Measurements from ENCODE around the gene ARFGAP1. TPM values are rescaled to one million over a fixed set of nuclear protein-coding genes. Genes with fewer than 3 reads are reported as not detected.
A peak's percentile ranks its signal among the peaks of the same experiment; 100 is the strongest.

ARFGAP1 gene
- total and polyA plus RNA-seq, 10 of the 15 experiments (the other 5 are each of a cell fraction or from before 2014, with no cell fraction given): 0.45 to 79.9 (median 30.8) TPM

DNA sequence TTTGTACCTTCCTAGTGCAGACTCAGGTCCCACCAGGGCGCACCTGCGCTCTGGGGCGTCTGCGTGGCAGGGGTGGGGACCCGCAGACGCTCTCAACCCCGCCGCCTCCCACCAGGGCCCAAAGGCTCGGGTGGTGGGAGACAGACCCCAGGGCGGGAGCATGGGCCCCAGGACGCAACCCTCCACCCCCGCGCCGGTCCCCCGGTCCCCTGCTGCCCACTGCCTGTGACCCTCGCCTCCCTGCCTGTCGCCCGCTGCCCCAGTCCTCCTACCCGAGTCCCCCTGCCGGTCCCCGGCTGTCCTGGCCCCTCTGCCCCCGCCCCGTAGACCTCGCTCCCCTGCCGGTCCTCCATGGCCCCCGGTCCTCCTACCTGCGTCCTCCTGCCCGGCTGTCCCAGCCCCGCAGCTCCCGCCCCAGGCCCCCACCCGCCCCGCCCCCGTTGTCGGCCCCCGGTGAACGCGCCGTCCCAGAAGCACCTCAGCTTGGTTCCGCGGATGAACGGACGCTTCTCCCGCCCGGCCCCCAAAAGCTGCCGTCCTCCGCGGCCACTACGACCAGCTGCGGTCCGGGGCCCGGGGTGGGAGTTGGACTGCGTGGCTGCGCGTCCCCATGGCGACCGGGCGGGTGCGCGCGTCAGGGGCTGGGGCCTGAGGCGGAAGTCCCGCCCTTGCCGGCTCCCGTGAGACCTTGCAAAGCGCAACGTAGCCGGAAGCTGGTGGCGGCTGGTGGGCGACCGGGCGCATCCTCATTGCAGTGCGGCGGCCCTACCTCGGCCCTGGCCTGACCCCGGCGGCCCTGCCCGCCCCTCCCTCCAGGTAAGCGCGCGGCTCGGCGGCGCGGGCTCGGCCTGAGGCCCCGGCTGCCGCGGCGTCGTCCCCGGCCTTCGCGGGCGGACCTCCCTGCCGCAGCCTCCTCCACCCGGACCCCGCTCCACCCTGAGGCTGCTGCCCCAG, at the start of gene ARFGAP1 (continued):
- TF ChIP-seq, protein P1, sequence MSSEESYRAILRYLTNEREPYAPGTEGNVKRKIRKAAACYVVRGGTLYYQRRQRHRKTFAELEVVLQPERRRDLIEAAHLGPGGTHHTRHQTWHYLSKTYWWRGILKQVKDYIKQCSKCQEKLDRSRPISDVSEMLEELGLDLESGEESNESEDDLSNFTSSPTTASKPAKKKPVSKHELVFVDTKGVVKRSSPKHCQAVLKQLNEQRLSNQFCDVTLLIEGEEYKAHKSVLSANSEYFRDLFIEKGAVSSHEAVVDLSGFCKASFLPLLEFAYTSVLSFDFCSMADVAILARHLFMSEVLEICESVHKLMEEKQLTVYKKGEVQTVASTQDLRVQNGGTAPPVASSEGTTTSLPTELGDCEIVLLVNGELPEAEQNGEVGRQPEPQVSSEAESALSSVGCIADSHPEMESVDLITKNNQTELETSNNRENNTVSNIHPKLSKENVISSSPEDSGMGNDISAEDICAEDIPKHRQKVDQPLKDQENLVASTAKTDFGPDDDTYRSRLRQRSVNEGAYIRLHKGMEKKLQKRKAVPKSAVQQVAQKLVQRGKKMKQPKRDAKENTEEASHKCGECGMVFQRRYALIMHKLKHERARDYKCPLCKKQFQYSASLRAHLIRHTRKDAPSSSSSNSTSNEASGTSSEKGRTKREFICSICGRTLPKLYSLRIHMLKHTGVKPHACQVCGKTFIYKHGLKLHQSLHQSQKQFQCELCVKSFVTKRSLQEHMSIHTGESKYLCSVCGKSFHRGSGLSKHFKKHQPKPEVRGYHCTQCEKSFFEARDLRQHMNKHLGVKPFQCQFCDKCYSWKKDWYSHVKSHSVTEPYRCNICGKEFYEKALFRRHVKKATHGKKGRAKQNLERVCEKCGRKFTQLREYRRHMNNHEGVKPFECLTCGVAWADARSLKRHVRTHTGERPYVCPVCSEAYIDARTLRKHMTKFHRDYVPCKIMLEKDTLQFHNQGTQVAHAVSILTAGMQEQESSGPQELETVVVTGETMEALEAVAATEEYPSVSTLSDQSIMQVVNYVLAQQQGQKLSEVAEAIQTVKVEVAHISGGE (CRISPR knock-in tag; IDR thresholded peaks at IDR 0.05): no peak
- TF ChIP-seq TAF1 (IDR thresholded peaks at IDR 0.05; ENCODE audit: borderline replicate concordance, low read depth, low read length) (peak; percentile 36; the same call in 1 of the 2 replicates), CBX5 (IDR thresholded peaks at IDR 0.05; ENCODE audit: low read depth) (no peak), POLR2AphosphoS5 (IDR thresholded peaks at IDR 0.05; ENCODE audit: low read length) (peak; percentile 77; the same call in 1 of the 2 replicates), FOS (IDR thresholded peaks at IDR 0.05; ENCODE audit: borderline replicate concordance, extremely low read depth, insufficient read length) (no peak), YY1 (IDR thresholded peaks at IDR 0.05; ENCODE audit: low read depth, low read length) (peak; percentile 79), ZNF622 (IDR thresholded peaks at IDR 0.05) (no peak), RCOR1 (conservative IDR thresholded peaks at IDR 0.05; ENCODE audit: low read depth, low read length) (no peak), GATAD2B (conservative IDR thresholded peaks at IDR 0.05; ENCODE audit: low read depth) (peak; percentile 91), TCF7 (IDR thresholded peaks at IDR 0.05; ENCODE audit: borderline replicate concordance) (no peak), ZZZ3 (IDR thresholded peaks at IDR 0.05; ENCODE audit: control insufficient read depth, insufficient read length, low read depth) (no peak), IKZF1 (conservative IDR thresholded peaks at IDR 0.05) (peak; percentile 79), JUNB (IDR thresholded peaks at IDR 0.05) (no peak), ZNF24 (IDR thresholded peaks at IDR 0.05) (no peak), SPI1 (IDR thresholded peaks at IDR 0.05; ENCODE audit: borderline replicate concordance, insufficient read depth, low read depth, low read length) (peak; percentile 30; the same call in 1 of the 2 replicates), MEF2B (IDR thresholded peaks at IDR 0.05; ENCODE audit: partially characterized antibody, poor library complexity, severe bottlenecking) (peak; percentile 76), SIX5 (IDR thresholded peaks at IDR 0.05; ENCODE audit: low read depth, low read length, severe bottlenecking) (peak; percentile 52), CBX3 (IDR thresholded peaks at IDR 0.05; ENCODE audit: borderline replicate concordance, low read depth) (no peak), NRF1 (conservative IDR thresholded peaks at IDR 0.05; ENCODE audit: low read depth, low read length) (no peak), NFYA (IDR thresholded peaks at IDR 0.05; ENCODE audit: borderline replicate concordance, low read depth, low read length) (no peak), ASH2L (IDR thresholded peaks at IDR 0.05; ENCODE audit: borderline replicate concordance, low read depth) (no peak), ZBED1 (IDR thresholded peaks at IDR 0.05; ENCODE audit: borderline replicate concordance) (no peak)
- TF ChIP-seq, protein P2, sequence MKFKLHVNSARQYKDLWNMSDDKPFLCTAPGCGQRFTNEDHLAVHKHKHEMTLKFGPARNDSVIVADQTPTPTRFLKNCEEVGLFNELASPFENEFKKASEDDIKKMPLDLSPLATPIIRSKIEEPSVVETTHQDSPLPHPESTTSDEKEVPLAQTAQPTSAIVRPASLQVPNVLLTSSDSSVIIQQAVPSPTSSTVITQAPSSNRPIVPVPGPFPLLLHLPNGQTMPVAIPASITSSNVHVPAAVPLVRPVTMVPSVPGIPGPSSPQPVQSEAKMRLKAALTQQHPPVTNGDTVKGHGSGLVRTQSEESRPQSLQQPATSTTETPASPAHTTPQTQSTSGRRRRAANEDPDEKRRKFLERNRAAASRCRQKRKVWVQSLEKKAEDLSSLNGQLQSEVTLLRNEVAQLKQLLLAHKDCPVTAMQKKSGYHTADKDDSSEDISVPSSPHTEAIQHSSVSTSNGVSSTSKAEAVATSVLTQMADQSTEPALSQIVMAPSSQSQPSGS (IDR thresholded peaks at IDR 0.05; ENCODE audit: low read length): no peak
- TF ChIP-seq, protein P3, sequence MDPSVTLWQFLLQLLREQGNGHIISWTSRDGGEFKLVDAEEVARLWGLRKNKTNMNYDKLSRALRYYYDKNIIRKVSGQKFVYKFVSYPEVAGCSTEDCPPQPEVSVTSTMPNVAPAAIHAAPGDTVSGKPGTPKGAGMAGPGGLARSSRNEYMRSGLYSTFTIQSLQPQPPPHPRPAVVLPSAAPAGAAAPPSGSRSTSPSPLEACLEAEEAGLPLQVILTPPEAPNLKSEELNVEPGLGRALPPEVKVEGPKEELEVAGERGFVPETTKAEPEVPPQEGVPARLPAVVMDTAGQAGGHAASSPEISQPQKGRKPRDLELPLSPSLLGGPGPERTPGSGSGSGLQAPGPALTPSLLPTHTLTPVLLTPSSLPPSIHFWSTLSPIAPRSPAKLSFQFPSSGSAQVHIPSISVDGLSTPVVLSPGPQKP (IDR thresholded peaks at IDR 0.05; ENCODE audit: low read depth, low read length): peak; percentile 71

Data from GM12878 (cell line).